ENCODE results near the gene FANCG.

GRCh38 chr9:35116539-35116897 lies 36.8 kb upstream of the FANCG start:
- TF ChIP-seq CTCF (IDR thresholded peaks at IDR 0.05; ENCODE audit: control extremely low read depth in 1 of 3, insufficient read depth in 1 of 3, low read depth in 1 of 3, low read length in 3 of 3) (no peak), GTF2F1 (IDR thresholded peaks at IDR 0.05; ENCODE audit: borderline replicate concordance, low read depth, low read length) (no peak), POLR2AphosphoS5 (IDR thresholded peaks at IDR 0.05; ENCODE audit: low read depth, low read length) (no peak), CREB1 (IDR thresholded peaks at IDR 0.05) (no peak), POU5F1 (IDR thresholded peaks at IDR 0.05; ENCODE audit: low read depth, low read length) (no peak), CEBPB (IDR thresholded peaks at IDR 0.05; ENCODE audit: low read depth, low read length) (no peak), POLR2A (IDR thresholded peaks at IDR 0.05; ENCODE audit: control extremely low read depth in 1 of 2, low read depth in 2 of 2, low read length in 2 of 2) (no peak), NANOG (IDR thresholded peaks at IDR 0.05; ENCODE audit: insufficient read depth, low read depth, low read length, poor library complexity, severe bottlenecking) (no peak)

Data from H1 (cell line).